ENCODE measurements around the gene TTC23.

Gene TTC23

DNA sequence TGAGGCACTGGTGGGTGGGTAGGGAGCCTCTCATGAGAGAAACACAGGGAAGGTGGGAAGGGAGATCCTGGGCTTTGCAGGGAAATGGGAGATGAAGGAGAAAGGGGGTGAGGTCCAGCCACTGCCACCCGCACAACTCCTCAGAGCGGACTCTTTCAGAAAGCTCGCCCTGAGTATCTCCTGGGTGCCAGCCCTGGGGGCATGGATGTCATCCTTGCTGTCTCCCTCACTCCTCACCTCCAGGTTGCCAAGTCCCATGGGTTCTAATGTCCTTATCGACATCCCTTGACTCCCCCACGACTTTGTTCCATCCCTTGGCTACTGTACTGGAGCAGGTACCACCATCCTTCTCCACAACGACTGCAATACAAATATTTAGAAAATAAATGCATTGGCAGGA lies 103.6 kb downstream of the TTC23 start:
- DNase-seq = no peak
- Histone ChIP-seq H3K79me1 (ENCODE audit: low read length) (no peaks in the 10 kb centered on the region), H2AK5ac (ENCODE audit: low read length) (no peak overlapping the region), H3K14ac (ENCODE audit: low read length) (no peak overlapping the region), H3K9ac (ENCODE audit: low read length) (no peak overlapping the region), H2AFZ (ENCODE audit: insufficient read depth, low read length, poor library complexity) (no peak overlapping the region), H3K23ac (ENCODE audit: low read length) (no peak overlapping the region), H3K79me2 (ENCODE audit: control insufficient read depth, insufficient read depth, low read length, poor library complexity) (no peaks in the 10 kb centered on the region), H3K27me3 (ENCODE audit: insufficient read depth, low read length) (no peaks in the 10 kb centered on the region), H3K9me3 (ENCODE audit: insufficient read depth, low read depth, low read length) (no peaks in the 10 kb centered on the region), H3K4me2 (ENCODE audit: low read length) (no peak overlapping the region), H3K4me3 (ENCODE audit: low read depth, low read length) (no peak overlapping the region), H3K27ac (ENCODE audit: low read depth, low read length) (no peak overlapping the region), H4K12ac (ENCODE audit: low read depth, low read length) (no peak overlapping the region), H3K4me1 (ENCODE audit: control insufficient read depth in 1 of 2, insufficient read depth in 2 of 2, low read length in 2 of 2) (peaks cover 3% of the 10 kb centered on the region in 2 experiments), H2BK5ac (ENCODE audit: low read depth, low read length, poor library complexity) (no peak overlapping the region), H4K91ac (ENCODE audit: low read depth, low read length) (no peak overlapping the region), H3K18ac (ENCODE audit: low read length) (no peak overlapping the region), H3K36me3 (ENCODE audit: control insufficient read depth in 1 of 2, insufficient read depth in 2 of 2, low read length in 2 of 2) (peaks cover 5 to 11% of the 10 kb centered on the region in 2 experiments), H4K8ac (ENCODE audit: low read depth, low read length) (no peak overlapping the region), H2BK12ac (ENCODE audit: low read length) (no peak overlapping the region), H2BK120ac (ENCODE audit: insufficient read depth, low read length, poor library complexity) (no peak overlapping the region), H3K4ac (ENCODE audit: low read depth, low read length) (no peak overlapping the region)
- WGBS (ENCODE audit: extremely low coverage, insufficient coverage, insufficient read length) = no CpG with 5 or more reads among the region's 6 CpGs

DNA sequence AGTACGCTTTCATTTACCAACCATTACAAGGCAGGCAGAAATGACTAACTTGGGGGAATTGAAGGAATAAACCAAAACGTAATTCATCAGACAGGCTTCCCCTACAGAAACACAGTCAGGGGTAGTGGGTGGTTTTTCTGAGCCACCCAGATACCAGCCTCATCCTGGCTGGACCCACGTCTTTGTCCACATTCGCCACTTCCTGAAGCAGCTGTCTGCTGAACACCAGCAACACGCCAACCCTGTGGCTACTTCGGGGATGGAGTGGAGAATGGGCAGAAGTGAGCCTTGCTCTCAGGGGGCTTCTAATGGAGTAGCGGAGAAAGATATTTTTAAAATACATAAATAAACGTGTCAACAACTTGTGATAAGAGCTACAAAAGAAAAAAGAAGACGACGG lies 104.4 kb downstream of the TTC23 start:
- Histone ChIP-seq H3K27me3 (ENCODE audit: insufficient read depth, low read length) (no peaks in the 10 kb centered on the region), H2BK120ac (ENCODE audit: insufficient read depth, low read length, poor library complexity) (no peak overlapping the region), H3K79me1 (ENCODE audit: low read length) (no peaks in the 10 kb centered on the region), H4K8ac (ENCODE audit: low read depth, low read length) (no peak overlapping the region), H3K4ac (ENCODE audit: low read depth, low read length) (no peak overlapping the region), H3K18ac (ENCODE audit: low read length) (no peak overlapping the region), H2AFZ (ENCODE audit: insufficient read depth, low read length, poor library complexity) (no peak overlapping the region), H4K91ac (ENCODE audit: low read depth, low read length) (no peak overlapping the region), H3K4me2 (ENCODE audit: low read length) (no peak overlapping the region), H2AK5ac (ENCODE audit: low read length) (no peak overlapping the region), H3K27ac (ENCODE audit: low read depth, low read length) (no peak overlapping the region), H3K4me3 (ENCODE audit: low read depth, low read length) (no peak overlapping the region), H3K14ac (ENCODE audit: low read length) (no peak overlapping the region), H3K9ac (ENCODE audit: low read length) (no peak overlapping the region), H3K79me2 (ENCODE audit: control insufficient read depth, insufficient read depth, low read length, poor library complexity) (no peaks in the 10 kb centered on the region), H2BK12ac (ENCODE audit: low read length) (no peak overlapping the region), H3K9me3 (ENCODE audit: insufficient read depth, low read depth, low read length) (no peaks in the 10 kb centered on the region), H3K23ac (ENCODE audit: low read length) (no peak overlapping the region), H3K4me1 (ENCODE audit: control insufficient read depth in 1 of 2, insufficient read depth in 2 of 2, low read length in 2 of 2) (peaks cover 3% of the 10 kb centered on the region in 2 experiments), H3K36me3 (ENCODE audit: control insufficient read depth in 1 of 2, insufficient read depth in 2 of 2, low read length in 2 of 2) (peaks cover 5 to 11% of the 10 kb centered on the region in 2 experiments), H2BK5ac (ENCODE audit: low read depth, low read length, poor library complexity) (no peak overlapping the region), H4K12ac (ENCODE audit: low read depth, low read length) (no peak overlapping the region)
- no CpG with 5 or more reads among the region's 10 CpGs for WGBS (ENCODE audit: extremely low coverage, insufficient coverage, insufficient read length)
- no peak for DNase-seq

DNA sequence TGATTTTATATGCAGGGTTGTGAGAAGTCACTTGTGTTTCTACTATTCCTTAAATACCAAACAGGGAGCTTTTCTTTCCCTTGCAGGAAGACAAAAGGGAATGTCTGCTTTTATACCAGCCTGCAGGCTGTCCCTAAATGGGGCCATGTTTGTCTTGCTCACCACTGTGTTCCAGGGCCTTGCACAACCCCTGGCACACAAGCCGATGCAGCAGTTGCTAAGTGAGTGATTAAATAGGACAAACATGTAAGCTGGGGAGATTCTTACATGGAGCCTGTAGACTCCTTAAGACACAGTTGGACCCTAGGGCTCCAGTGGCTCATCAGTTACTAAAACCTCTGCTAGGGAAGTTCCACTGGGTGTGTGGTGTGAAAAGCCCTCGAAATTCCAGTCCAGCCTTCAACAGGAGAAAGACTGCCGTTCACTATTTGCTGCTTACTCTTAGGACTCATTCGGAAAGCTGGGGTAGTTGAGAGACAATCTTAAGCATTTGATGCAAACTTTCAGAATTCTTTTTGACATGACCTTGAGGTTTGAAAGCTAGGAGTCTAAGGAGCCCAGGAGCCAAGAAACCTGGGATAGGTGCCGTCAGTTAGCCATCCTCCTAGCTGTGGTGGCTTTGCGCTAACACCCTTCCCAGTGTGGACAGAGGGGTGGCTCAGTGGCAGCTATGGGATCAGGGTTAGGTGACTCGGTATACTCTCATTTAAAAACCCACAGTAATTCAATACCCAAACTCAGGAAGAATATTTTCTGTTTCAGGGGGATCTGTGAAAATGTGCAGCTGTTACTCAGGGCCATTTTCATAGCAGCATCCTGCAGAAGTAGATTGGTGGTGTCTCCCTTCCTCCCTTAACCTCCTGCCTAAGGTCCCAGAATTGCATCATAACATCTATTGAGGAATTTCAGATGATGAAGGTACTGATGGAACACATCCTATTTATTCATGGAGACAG lies 105.4 kb downstream of the TTC23 start:
- Histone ChIP-seq H2AK5ac (ENCODE audit: low read length) (no peak overlapping the region), H3K4me1 (ENCODE audit: control insufficient read depth in 1 of 2, insufficient read depth in 2 of 2, low read length in 2 of 2) (peaks cover 6% of the 10 kb centered on the region in 2 experiments), H4K12ac (ENCODE audit: low read depth, low read length) (no peak overlapping the region), H2BK120ac (ENCODE audit: insufficient read depth, low read length, poor library complexity) (no peak overlapping the region), H3K9ac (ENCODE audit: low read length) (no peak overlapping the region), H3K27me3 (ENCODE audit: insufficient read depth, low read length) (no peaks in the 10 kb centered on the region), H3K4ac (ENCODE audit: low read depth, low read length) (no peak overlapping the region), H3K9me3 (ENCODE audit: insufficient read depth, low read depth, low read length) (no peaks in the 10 kb centered on the region), H3K14ac (ENCODE audit: low read length) (no peak overlapping the region), H3K79me1 (ENCODE audit: low read length) (no peaks in the 10 kb centered on the region), H2BK5ac (ENCODE audit: low read depth, low read length, poor library complexity) (no peak overlapping the region), H3K27ac (ENCODE audit: low read depth, low read length) (no peak overlapping the region), H3K4me3 (ENCODE audit: low read depth, low read length) (no peak overlapping the region), H4K8ac (ENCODE audit: low read depth, low read length) (peak overlapping the region; percentile 22), H3K23ac (ENCODE audit: low read length) (no peak overlapping the region), H2BK12ac (ENCODE audit: low read length) (no peak overlapping the region), H3K4me2 (ENCODE audit: low read length) (no peak overlapping the region), H3K79me2 (ENCODE audit: control insufficient read depth, insufficient read depth, low read length, poor library complexity) (no peaks in the 10 kb centered on the region), H4K91ac (ENCODE audit: low read depth, low read length) (no peak overlapping the region), H2AFZ (ENCODE audit: insufficient read depth, low read length, poor library complexity) (no peak overlapping the region), H3K36me3 (ENCODE audit: control insufficient read depth in 1 of 2, insufficient read depth in 2 of 2, low read length in 2 of 2) (peaks cover 0 to 11% of the 10 kb centered on the region in 2 experiments), H3K18ac (ENCODE audit: low read length) (no peak overlapping the region)
- no CpG with 5 or more reads among the region's 7 CpGs for WGBS (ENCODE audit: extremely low coverage, insufficient coverage, insufficient read length)
- DNase-seq = peak in 1 of 2 donors; percentile 28

DNA sequence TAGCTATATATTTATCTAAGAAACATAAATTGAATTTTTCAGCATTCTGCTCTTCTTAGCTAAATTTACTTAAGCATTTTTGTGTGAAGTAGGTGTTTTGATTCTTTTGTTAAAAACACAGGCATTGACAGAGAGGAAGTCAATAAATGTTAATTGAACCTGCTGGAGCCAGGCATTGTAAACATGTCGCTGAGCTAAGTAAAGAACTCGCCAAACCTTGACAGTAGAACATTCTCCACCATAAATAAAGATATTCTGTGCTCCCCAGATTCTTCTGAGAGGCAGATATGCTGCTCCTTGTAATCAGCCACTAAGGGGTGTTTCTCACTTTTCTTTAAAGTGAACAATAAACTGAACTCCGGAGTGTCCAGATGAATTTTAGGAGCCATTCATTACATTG lies 106.1 kb downstream of the TTC23 start:
- no peak overlapping the region for H3K9ac ChIP-seq (ENCODE audit: low read length)
- no CpG with 5 or more reads among the region's 3 CpGs for WGBS (ENCODE audit: extremely low coverage, insufficient coverage, insufficient read length)
- no peak overlapping the region for H4K91ac ChIP-seq (ENCODE audit: low read depth, low read length)
- no peak overlapping the region for H2AK5ac ChIP-seq (ENCODE audit: low read length)
- H3K23ac ChIP-seq (ENCODE audit: low read length) = no peak overlapping the region
- H3K4me3 ChIP-seq (ENCODE audit: low read depth, low read length) = no peak overlapping the region
- H3K27ac ChIP-seq (ENCODE audit: low read depth, low read length) = no peak overlapping the region
- H3K79me1 ChIP-seq (ENCODE audit: low read length) = no peaks in the 10 kb centered on the region
- H2AFZ ChIP-seq (ENCODE audit: insufficient read depth, low read length, poor library complexity) = no peak overlapping the region
- H3K18ac ChIP-seq (ENCODE audit: low read length) = no peak overlapping the region
- no peak overlapping the region for H4K8ac ChIP-seq (ENCODE audit: low read depth, low read length)
- H3K79me2 ChIP-seq (ENCODE audit: control insufficient read depth, insufficient read depth, low read length, poor library complexity) = no peaks in the 10 kb centered on the region
- no peak overlapping the region for H2BK12ac ChIP-seq (ENCODE audit: low read length)
- H3K9me3 ChIP-seq (ENCODE audit: insufficient read depth, low read depth, low read length) = peaks cover 2% of the 10 kb centered on the region
- peaks cover 6% of the 10 kb centered on the region in 2 experiments for H3K4me1 ChIP-seq (ENCODE audit: control insufficient read depth in 1 of 2, insufficient read depth in 2 of 2, low read length in 2 of 2)
- no peak overlapping the region for H3K14ac ChIP-seq (ENCODE audit: low read length)
- H3K36me3 ChIP-seq (ENCODE audit: control insufficient read depth in 1 of 2, insufficient read depth in 2 of 2, low read length in 2 of 2) = peaks cover 0 to 5% of the 10 kb centered on the region in 2 experiments
- no peak overlapping the region for H4K12ac ChIP-seq (ENCODE audit: low read depth, low read length)
- DNase-seq = no peak
- no peak overlapping the region for H3K4ac ChIP-seq (ENCODE audit: low read depth, low read length)
- no peaks in the 10 kb centered on the region for H3K27me3 ChIP-seq (ENCODE audit: insufficient read depth, low read length)
- H2BK5ac ChIP-seq (ENCODE audit: low read depth, low read length, poor library complexity) = no peak overlapping the region
- no peak overlapping the region for H2BK120ac ChIP-seq (ENCODE audit: insufficient read depth, low read length, poor library complexity)
- no peak overlapping the region for H3K4me2 ChIP-seq (ENCODE audit: low read length)
